ENCODE data around the gene SUCLG2.

The SUCLG2 gene

GRCh38 chr3:67649681-67650080 is 4.7 kb downstream of the SUCLG2 start:
- DNase-seq (ENCODE audit: low read depth), result no peak

GRCh38 chr3:67648701-67649100 is 5.7 kb downstream of the SUCLG2 start:
- DNase-seq (ENCODE audit: low read depth), result no peak

- no peak for DNase-seq (ENCODE audit: low read depth)
Measured at GRCh38 chr3:67648229-67648628, 6.2 kb downstream of the SUCLG2 start.

GRCh38 chr3:67647390-67647878 is 7.0 kb downstream of the SUCLG2 start:
- DNase-seq (ENCODE audit: low read depth), result peak; percentile 91

GRCh38 chr3:67646586-67647234 is 7.7 kb downstream of the SUCLG2 start:
- no peak for DNase-seq (ENCODE audit: low read depth)

GRCh38 chr3:67644827-67645226 is 9.6 kb downstream of the SUCLG2 start:
- DNase-seq (ENCODE audit: low read depth), result no peak

- DNase-seq (ENCODE audit: low read depth), result no peak
Measured at GRCh38 chr3:67642734-67643133, 11.7 kb downstream of the SUCLG2 start.

GRCh38 chr3:67642190-67642589 is 12.2 kb downstream of the SUCLG2 start:
- no peak for DNase-seq (ENCODE audit: low read depth)

- DNase-seq (ENCODE audit: low read depth), result no peak
Measured at GRCh38 chr3:67641451-67641850, 13.0 kb downstream of the SUCLG2 start.

GRCh38 chr3:67640023-67640660 is 14.3 kb downstream of the SUCLG2 start:
- DNase-seq (ENCODE audit: low read depth), result no peak

GRCh38 chr3:67637255-67637900 is 17.0 kb downstream of the SUCLG2 start:
- DNase-seq (ENCODE audit: low read depth), result no peak

GRCh38 chr3:67635806-67636205 is 18.6 kb downstream of the SUCLG2 start:
- DNase-seq (ENCODE audit: low read depth), result no peak

GRCh38 chr3:67635257-67635656 is 19.2 kb downstream of the SUCLG2 start:
- DNase-seq (ENCODE audit: low read depth), result peak; percentile 63

GRCh38 chr3:67630666-67631362 is 23.6 kb downstream of the SUCLG2 start:
- DNase-seq (ENCODE audit: low read depth), result no peak

GRCh38 chr3:67624687-67625086 is 29.7 kb downstream of the SUCLG2 start:
- DNase-seq (ENCODE audit: low read depth), result no peak

- no peak for DNase-seq (ENCODE audit: low read depth)
Measured at GRCh38 chr3:67624078-67624477, 30.3 kb downstream of the SUCLG2 start.

- DNase-seq (ENCODE audit: low read depth), result no peak
Measured at GRCh38 chr3:67622652-67623051, 31.8 kb downstream of the SUCLG2 start.

GRCh38 chr3:67620869-67621268 is 33.5 kb downstream of the SUCLG2 start:
- no peak for DNase-seq (ENCODE audit: low read depth)

GRCh38 chr3:67619991-67620390 is 34.4 kb downstream of the SUCLG2 start:
- no peak for DNase-seq (ENCODE audit: low read depth)

GRCh38 chr3:67617518-67617917 is 36.9 kb downstream of the SUCLG2 start:
- no peak for DNase-seq (ENCODE audit: low read depth)

GRCh38 chr3:67616046-67616445 is 38.4 kb downstream of the SUCLG2 start:
- DNase-seq (ENCODE audit: low read depth), result no peak

GRCh38 chr3:67614195-67614594 is 40.2 kb downstream of the SUCLG2 start:
- no peak for DNase-seq (ENCODE audit: low read depth)

GRCh38 chr3:67610458-67610857 is 44.0 kb downstream of the SUCLG2 start:
- DNase-seq (ENCODE audit: low read depth), result no peak

Data from fibroblast of the conjunctiva (primary cell).